H1 (cell line): ENCODE measurements around the gene SEZ6L. TPM values are rescaled to one million over a fixed set of nuclear protein-coding genes. Genes with fewer than 3 reads are reported as not detected.

Experiments
- CTCF ChIA-PET: fragments of 300-600 bp; sonication (Branson Sonifier 250); formaldehyde crosslinking; loops from one replicate; lab custom pipeline; 2021; ENCODE audit not compliant: partially characterized antibody; lab: Charles Lee
- POLR2A ChIA-PET: fragments of 300-600 bp; sonication (Branson Sonifier 250); formaldehyde crosslinking; loops from one replicate; lab custom pipeline; 2021; ENCODE audit warnings: inconsistent platforms; ENCODE audit not compliant: partially characterized antibody; lab: Charles Lee
- DNase-seq, 2 experiments: peaks; one replicate each; pipeline versions ENCODE4 v3.0.0 to v3.0.0-alpha.2; 2010 to 2022; ENCODE audit warnings: low spot score in 2 of 2, low read depth in 1 of 2, mixed read lengths in 1 of 2
- FAIRE-seq: peaks from 2 replicates; lab custom pipeline; 2011; peaks lifted over from hg19 to GRCh38; lab: Jason Lieb, UNC
- H2AFZ ChIP-seq: 2 replicates; pipeline ENCODE4 v1.8.1; 2012; ENCODE audit warnings: low read length, inconsistent platforms
- H2AK5ac ChIP-seq: 2 replicates; pipeline ENCODE4 v1.6.1; 2013; ENCODE audit warnings: low read depth, low read length
- H2BK120ac ChIP-seq: replicated peaks from 2 replicates; pipeline ENCODE3; 2013; ENCODE audit warnings: low read depth, low read length, inconsistent platforms
- H2BK12ac ChIP-seq: 2 replicates; pipeline ENCODE4 v1.6.1; 2013; ENCODE audit warnings: low read depth, low read length
- H2BK15ac ChIP-seq: 2 replicates; pipeline ENCODE4 v1.6.1; 2013; ENCODE audit warnings: low read length
- H2BK20ac ChIP-seq: 2 replicates; pipeline ENCODE4 v1.6.1; 2013; ENCODE audit warnings: low read length
- H2BK5ac ChIP-seq: 2 replicates; pipeline ENCODE4 v1.6.1; 2013; ENCODE audit warnings: low read depth, low read length
- H3K14ac ChIP-seq: 2 replicates; pipeline ENCODE4 v1.6.1; 2013; ENCODE audit warnings: inconsistent platforms; ENCODE audit not compliant: insufficient read length
- H3K18ac ChIP-seq: 2 replicates; pipeline ENCODE4 v1.6.1; 2013; ENCODE audit warnings: low read length; ENCODE audit errors: extremely low read depth
- H3K23ac ChIP-seq: 2 replicates; pipeline ENCODE4 v1.6.1; 2013; ENCODE audit warnings: inconsistent platforms; ENCODE audit not compliant: insufficient read length
- H3K23me2 ChIP-seq: 2 replicates; pipeline ENCODE4 v1.6.1; 2013; ENCODE audit warnings: low read depth, low read length
- H3K27ac ChIP-seq: 2 replicates; pipeline ENCODE4 v1.6.1; 2011; ENCODE audit warnings: low read depth, low read length, inconsistent platforms
- H3K27me3 ChIP-seq, 4 experiments: replicated peaks in 1 of 4; 1 replicate in 1 of 4; 2 replicates in 3 of 4; pipeline versions ENCODE4 v1.6.1 to v1.8.1; 2011 to 2013; ENCODE audit warnings: low read length in 3 of 4, mild to moderate bottlenecking in 3 of 4, inconsistent platforms in 2 of 4, mixed read lengths in 2 of 4, moderate library complexity in 1 of 4; ENCODE audit not compliant: control insufficient read depth in 3 of 4, insufficient read depth in 3 of 4; ENCODE audit errors: extremely low read depth in 1 of 4
- H3K36me3 ChIP-seq, 4 experiments: 2 replicates each; pipeline versions ENCODE4 v1.6.1 to v1.8.1; 2011 to 2013; ENCODE audit warnings: mild to moderate bottlenecking in 4 of 4, low read length in 3 of 4, moderate library complexity in 2 of 4, control low read depth in 1 of 4, inconsistent platforms in 1 of 4; ENCODE audit not compliant: insufficient read depth in 4 of 4, control insufficient read depth in 2 of 4
- H3K4ac ChIP-seq: replicated peaks from 2 replicates; pipeline ENCODE3; 2013; ENCODE audit warnings: low read length, low read depth, mixed read lengths, inconsistent platforms; ENCODE audit not compliant: insufficient read length
- H3K4me1 ChIP-seq, 4 experiments: replicated peaks in 1 of 4; 1 replicate in 1 of 4; 2 replicates in 3 of 4; pipeline versions ENCODE4 v1.6.1 to v1.8.1; 2011 to 2013; ENCODE audit warnings: low read length in 3 of 4, inconsistent platforms in 2 of 4, mixed read lengths in 1 of 4; ENCODE audit not compliant: insufficient read depth in 4 of 4, control insufficient read depth in 3 of 4
- H3K4me2 ChIP-seq, 2 experiments: 2 replicates each; pipeline versions ENCODE4 v1.6.1 to v1.8.1; 2011 to 2013; ENCODE audit warnings: low read depth in 2 of 2, low read length in 2 of 2, control low read depth in 1 of 2, inconsistent platforms in 1 of 2, mild to moderate bottlenecking in 1 of 2; ENCODE audit not compliant: insufficient read depth in 1 of 2
- H3K4me3 ChIP-seq, 4 experiments: fragments of 200-600, 300-600 bp in 1 of 4; sonication (generic), shearing (Covaris generic), sonication (Bioruptor Twin) in 1 of 4; 2 replicates each; pipeline versions ENCODE4 v1.5.1 to v1.8.1; 2011 to 2016; ENCODE audit warnings: low read length in 4 of 4, low read depth in 3 of 4, control low read depth in 2 of 4, inconsistent platforms in 2 of 4, mild to moderate bottlenecking in 2 of 4, mixed read lengths in 1 of 4, moderate library complexity in 1 of 4; ENCODE audit not compliant: insufficient read depth in 2 of 4; ENCODE audit errors: extremely low read depth in 1 of 4
- H3K56ac ChIP-seq: replicated peaks from 2 replicates; pipeline ENCODE3; 2013; ENCODE audit warnings: low read depth, mild to moderate bottlenecking, mixed read lengths, low read length, inconsistent platforms; ENCODE audit not compliant: insufficient read length
- H3K79me1 ChIP-seq: 2 replicates; pipeline ENCODE4 v1.6.1; 2013; ENCODE audit warnings: low read depth, low read length, control low read depth
- H3K79me2 ChIP-seq, 2 experiments: 2 replicates each; pipeline versions ENCODE4 v1.6.1 to v1.8.1; 2012 to 2013; ENCODE audit warnings: low read length in 2 of 2, mild to moderate bottlenecking in 2 of 2, inconsistent platforms in 1 of 2; ENCODE audit not compliant: insufficient read depth in 2 of 2, control insufficient read depth in 1 of 2
- H3K9ac ChIP-seq, 4 experiments: replicated peaks in 1 of 4; 1 replicate in 1 of 4; 2 replicates in 3 of 4; pipeline versions ENCODE4 v1.6.1 to v1.8.1; 2011 to 2013; ENCODE audit warnings: low read depth in 3 of 4, low read length in 3 of 4, control low read depth in 2 of 4, mild to moderate bottlenecking in 2 of 4, moderate library complexity in 2 of 4, inconsistent platforms in 1 of 4; ENCODE audit errors: extremely low read depth in 1 of 4
- H3K9me3 ChIP-seq, 2 experiments: 2 replicates each; pipeline versions ENCODE4 v1.6.1 to v1.8.1; 2012 to 2013; ENCODE audit warnings: mild to moderate bottlenecking in 2 of 2, moderate library complexity in 2 of 2, control low read depth in 1 of 2, inconsistent platforms in 1 of 2, low read depth in 1 of 2, low read length in 1 of 2, mixed read lengths in 1 of 2; ENCODE audit not compliant: insufficient read depth in 2 of 2
- H4K20me1 ChIP-seq, 2 experiments: replicated peaks in 1 of 2; 2 replicates each; pipeline versions ENCODE3 to v1.8.1; 2011 to 2013; ENCODE audit warnings: inconsistent platforms in 2 of 2, low read length in 2 of 2, mild to moderate bottlenecking in 1 of 2; ENCODE audit not compliant: insufficient read depth in 2 of 2, control insufficient read depth in 1 of 2
- H4K5ac ChIP-seq: 2 replicates; pipeline ENCODE4 v1.6.1; 2013; ENCODE audit warnings: low read length, low read depth, mixed read lengths, inconsistent platforms; ENCODE audit not compliant: insufficient read length
- H4K8ac ChIP-seq: 2 replicates; pipeline ENCODE4 v1.8.0; 2013; ENCODE audit warnings: mild to moderate bottlenecking, moderate library complexity, low read length, inconsistent platforms; ENCODE audit not compliant: insufficient read depth; ENCODE audit errors: extremely low read depth
- H4K91ac ChIP-seq: replicated peaks from 2 replicates; pipeline ENCODE3; 2013; ENCODE audit warnings: low read length, mixed read lengths, inconsistent platforms; ENCODE audit not compliant: insufficient read length
- BRCA1 ChIP-seq: IDR thresholded peaks from 2 replicates; pipeline ENCODE4 v1.6.1; 2012; ENCODE audit warnings: low read depth, low read length, improper control_type of control experiment
- CTCF ChIP-seq, 3 experiments: IDR thresholded peaks; 1 replicate in 2 of 3; 2 replicates in 1 of 3; pipeline versions ENCODE4 v1.5.1 to v1.6.1; 2011; ENCODE audit warnings: low read length in 3 of 3, mild to moderate bottlenecking in 3 of 3, inconsistent platforms in 2 of 3, low read depth in 1 of 3, moderate library complexity in 1 of 3; ENCODE audit not compliant: insufficient read depth in 1 of 3; ENCODE audit errors: control extremely low read depth in 1 of 3
- GTF2F1 ChIP-seq: IDR thresholded peaks from 2 replicates; pipeline ENCODE4 v1.6.1; 2012; ENCODE audit warnings: low read depth, low read length, improper control_type of control experiment, borderline replicate concordance
- NANOG ChIP-seq: IDR thresholded peaks from 2 replicates; pipeline ENCODE4 v1.6.1; 2011; ENCODE audit warnings: low read length, low read depth, mild to moderate bottlenecking, inconsistent platforms; ENCODE audit not compliant: insufficient read depth, poor library complexity, severe bottlenecking
- NRF1 ChIP-seq: IDR thresholded peaks from 2 replicates; pipeline ENCODE4 v1.6.1; 2011; ENCODE audit warnings: mild to moderate bottlenecking, low read depth, low read length, improper control_type of control experiment
- POLR2AphosphoS5 ChIP-seq: IDR thresholded peaks from 2 replicates; pipeline ENCODE4 v1.6.1; 2011; ENCODE audit warnings: low read depth, low read length
- SIN3A ChIP-seq, 2 experiments: IDR thresholded peaks in 1 of 2; conservative IDR thresholded peaks in 1 of 2; 2 replicates each; pipeline ENCODE4 v1.6.1; 2011 to 2012; ENCODE audit warnings: low read length in 2 of 2, improper control_type of control experiment in 1 of 2, low read depth in 1 of 2, mild to moderate bottlenecking in 1 of 2
- SIRT6 ChIP-seq: IDR thresholded peaks from one replicate; pipeline ENCODE4 v1.7.1; 2012; ENCODE audit warnings: low read length, inconsistent platforms
- TCF12 ChIP-seq: IDR thresholded peaks from 2 replicates; pipeline ENCODE4 v1.6.1; 2011; ENCODE audit warnings: low read depth, mild to moderate bottlenecking, low read length
- ZNF274 ChIP-seq: IDR thresholded peaks from 2 replicates; pipeline ENCODE4 v1.7.0; 2012; ENCODE audit warnings: low read length, borderline replicate concordance; ENCODE audit errors: extremely low read depth
- WGBS, 2 experiments: shearing (Covaris generic) in 1 of 2; methylation state at CpG; one replicate each; pipeline versions ENCODE4 v1.1.6 to v1.1.7; 2013 to 2015; ENCODE audit warnings: low lambda C conversion rate in 2 of 2, mixed read lengths in 2 of 2, inconsistent platforms in 1 of 2, low coverage in 1 of 2, missing lambda C conversion rate in 1 of 2; ENCODE audit not compliant: insufficient replicate concordance in 2 of 2, insufficient coverage in 1 of 2, insufficient read length in 1 of 2; ENCODE audit errors: extremely low coverage in 1 of 2, missing lambda C conversion rate in 1 of 2; 5-methylcytosine and 5-hydroxymethylcytosine counted together
- polyA plus RNA-seq, 7 experiments: library from polyadenylated mRNA; depleted of rRNA in 3 of 7; stranded (reverse) in 5 of 7; unstranded in 2 of 7; fragments of >200 nt in 5 of 7; fragments of 200-250 nt in 2 of 7; gene quantifications; 1 replicate in 5 of 7; 2 replicates in 1 of 7; 4 replicates in 1 of 7; pipeline versions ENCODE4 v1.2.1 to v1.2.3, GENCODE V29; 2011 to 2013; ENCODE audit warnings: missing spikeins in 2 of 7, mixed read lengths in 2 of 7
- total RNA-seq: library from RNA; stranded (reverse); fragmentation: NEBNext Ultra II Directional; extraction: Animal tissue kit (Norgen Biotek cat#: 25700); gene quantifications from 2 replicates; pipeline ENCODE4 v1.2.1, GENCODE V29; 2021
- TF ChIP-seq, protein P1 (sequence below): IDR thresholded peaks from 2 replicates; pipeline ENCODE4 v1.6.1; 2012; ENCODE audit warnings: inconsistent platforms

The SEZ6L gene
- total and polyA plus RNA-seq, 2 of the 8 experiments (the other 6 are each of a cell fraction or from before 2014, with no cell fraction given) = 0.06 to 0.33 TPM

DNA sequence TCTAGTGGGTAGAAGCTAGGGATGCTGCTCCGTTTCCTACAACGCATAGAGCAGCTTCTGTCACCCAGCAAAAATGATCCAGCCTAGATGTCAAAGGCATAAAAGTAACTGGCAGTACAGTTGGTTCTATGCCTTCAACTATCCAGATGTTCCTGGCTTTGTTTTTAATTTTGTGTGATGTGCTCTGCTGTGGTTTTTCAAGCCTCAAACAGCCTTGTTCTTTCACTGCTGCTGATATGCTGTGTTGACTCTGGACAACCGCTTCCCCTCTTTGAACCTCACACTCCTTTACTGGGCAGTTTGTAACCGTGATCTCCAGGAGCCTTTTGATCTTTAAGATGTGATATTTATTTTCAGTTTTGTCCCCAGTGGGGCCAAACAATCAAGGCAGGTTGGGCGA, 116.4 kb downstream of the SEZ6L start:
- no peak for DNase-seq
- H3K36me3 ChIP-seq = no peaks in the 10 kb centered on the region
- no peaks in the 10 kb centered on the region; a peak in 1 of 7 replicates for H3K4me1 ChIP-seq
- no peak for FAIRE-seq
- no peaks in the 10 kb centered on the region for H3K9me3 ChIP-seq
- H3K18ac ChIP-seq = no peak overlapping the region
- H3K79me1 ChIP-seq = no peaks in the 10 kb centered on the region
- CTCF ChIA-PET = interaction anchor here (1.5 kb wide), 1 partner anchor 83 kb away, joined by 3 read pairs; no protein-coding TSS in a partner anchor
- no peak overlapping the region for H4K8ac ChIP-seq
- no peak overlapping the region for H3K4me2 ChIP-seq
- H2BK12ac ChIP-seq = no peak overlapping the region; the same call in 1 of the 2 replicates
- H3K56ac ChIP-seq = no peak overlapping the region
- 67% methylated on average over 5 of the region's 5 CpGs; no CpG with 5 or more reads in 1 of the 2 experiments for WGBS, 2 experiments
- H3K27me3 ChIP-seq = no peaks in the 10 kb centered on the region
- no peak overlapping the region for H3K23ac ChIP-seq
- H4K91ac ChIP-seq = no peak overlapping the region
- POLR2A ChIA-PET = no interaction called here
- H4K20me1 ChIP-seq = no peaks in the 10 kb centered on the region
- no peak overlapping the region for H2BK15ac ChIP-seq
- H2AK5ac ChIP-seq = no peak overlapping the region
- no peak overlapping the region for H4K5ac ChIP-seq
- H2AFZ ChIP-seq = no peak overlapping the region; the same call in 1 of the 2 replicates
- H3K14ac ChIP-seq = no peak overlapping the region
- no peak overlapping the region; the same call in 1 of the 2 replicates for H2BK20ac ChIP-seq
- no peaks in the 10 kb centered on the region; the same call in 1 of the 2 replicates for H3K23me2 ChIP-seq
- no peak overlapping the region for H2BK5ac ChIP-seq
- H2BK120ac ChIP-seq = no peak overlapping the region
- no peak overlapping the region for H3K27ac ChIP-seq
- no peak overlapping the region for H3K4ac ChIP-seq
- no peak overlapping the region for H3K9ac ChIP-seq
- no peak overlapping the region for H3K4me3 ChIP-seq
- no peaks in the 10 kb centered on the region for H3K79me2 ChIP-seq
- TF ChIP-seq CTCF (IDR thresholded peaks at IDR 0.05; ENCODE audit: control extremely low read depth in 1 of 3, insufficient read depth in 1 of 3, low read depth in 1 of 3, low read length in 3 of 3) (no peak), NRF1 (no peak), GTF2F1 (no peak), TCF12 (no peak), NANOG (no peak), SIRT6 (no peak), POLR2AphosphoS5 (no peak), BRCA1 (no peak), ZNF274 (no peak), SIN3A (conservative IDR thresholded peaks at IDR 0.05 in 1 of 2, IDR thresholded peaks at IDR 0.05 in 1 of 2; ENCODE audit: low read depth in 1 of 2, low read length in 2 of 2) (no peak)
- TF ChIP-seq, protein P1, sequence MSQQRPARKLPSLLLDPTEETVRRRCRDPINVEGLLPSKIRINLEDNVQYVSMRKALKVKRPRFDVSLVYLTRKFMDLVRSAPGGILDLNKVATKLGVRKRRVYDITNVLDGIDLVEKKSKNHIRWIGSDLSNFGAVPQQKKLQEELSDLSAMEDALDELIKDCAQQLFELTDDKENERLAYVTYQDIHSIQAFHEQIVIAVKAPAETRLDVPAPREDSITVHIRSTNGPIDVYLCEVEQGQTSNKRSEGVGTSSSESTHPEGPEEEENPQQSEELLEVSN = no peak
